Progenitor cell of endocrine pancreas (in vitro differentiated cells): ENCODE data around the gene TGFB3. TPM values are rescaled to one million over a fixed set of nuclear protein-coding genes. Genes with fewer than 3 reads are reported as not detected.
"Not testable (repeated sequence)": the region's sequence is repeated elsewhere in the genome, so short reads cannot be mapped to it uniquely, and the experiment has no call there.

Experiments
- DNase-seq: peaks from one replicate; pipeline ENCODE4 v3.0.0; 2021; ENCODE audit warnings: low spot score; ENCODE audit not compliant: unreplicated experiment
- H3K27ac Mint-ChIP-seq: 2 replicates; pipeline ENCODE4 v1.8.0; 2021; ENCODE audit warnings: mild to moderate bottlenecking, moderate library complexity, mixed read lengths
- H3K27me3 Mint-ChIP-seq: 2 replicates; pipeline ENCODE4 v1.8.0; 2021; ENCODE audit warnings: mixed read lengths
- H3K36me3 Mint-ChIP-seq: 2 replicates; pipeline ENCODE4 v1.8.0; 2022; ENCODE audit warnings: mixed read lengths; ENCODE audit not compliant: insufficient read depth
- H3K4me1 Mint-ChIP-seq: 2 replicates; pipeline ENCODE4 v1.8.0; 2021; ENCODE audit warnings: low read depth, mixed read lengths
- H3K4me3 Mint-ChIP-seq: 2 replicates; pipeline ENCODE4 v1.8.0; 2021; ENCODE audit warnings: low read depth, mild to moderate bottlenecking, moderate library complexity, mixed read lengths
- H3K9me3 Mint-ChIP-seq: 2 replicates; pipeline ENCODE4 v1.8.0; 2021; ENCODE audit warnings: low read depth, mixed read lengths
- total RNA-seq: library from RNA; stranded (reverse); gene quantifications from 2 replicates; pipeline ENCODE4 v1.2.1, GENCODE V29; 2021
- TF ChIP-seq, protein P1 (sequence below): fragments of 200-600 bp; sonication (generic); IDR thresholded peaks from one replicate; pipeline ENCODE4 v1.5.0; 2021; ENCODE audit warnings: antibody characterized with exemption, mild to moderate bottlenecking; ENCODE audit not compliant: unreplicated experiment

TGFB3 gene
- total RNA-seq, 1 donor from 2014 or later = 11.7 TPM

DNA sequence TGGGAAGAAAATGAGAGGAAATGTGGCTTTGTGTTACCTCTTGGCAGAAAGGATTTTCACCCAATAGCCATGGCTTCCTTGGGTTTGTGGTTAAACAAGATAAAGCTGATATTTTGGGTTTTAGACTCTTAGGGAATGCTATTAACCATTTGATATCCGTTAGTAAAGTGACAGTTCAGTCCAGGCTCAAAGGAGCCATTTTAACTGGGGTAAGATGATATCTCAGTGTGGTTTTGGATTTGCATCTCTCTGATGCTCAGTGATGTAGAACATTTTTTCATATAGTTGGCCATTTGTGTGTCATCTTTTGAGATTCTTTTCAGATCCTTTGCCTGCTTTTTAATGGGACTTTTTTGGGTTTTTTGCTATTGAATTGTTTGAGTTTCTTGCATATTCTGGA lies 33.9 kb upstream of the TGFB3 start:
- no peak overlapping the region for H3K27ac Mint-ChIP-seq
- DNase-seq = no peak
- peaks cover 18% of the 10 kb centered on the region for H3K9me3 Mint-ChIP-seq
- no peaks in the 10 kb centered on the region for H3K27me3 Mint-ChIP-seq
- TF ChIP-seq, protein P1, sequence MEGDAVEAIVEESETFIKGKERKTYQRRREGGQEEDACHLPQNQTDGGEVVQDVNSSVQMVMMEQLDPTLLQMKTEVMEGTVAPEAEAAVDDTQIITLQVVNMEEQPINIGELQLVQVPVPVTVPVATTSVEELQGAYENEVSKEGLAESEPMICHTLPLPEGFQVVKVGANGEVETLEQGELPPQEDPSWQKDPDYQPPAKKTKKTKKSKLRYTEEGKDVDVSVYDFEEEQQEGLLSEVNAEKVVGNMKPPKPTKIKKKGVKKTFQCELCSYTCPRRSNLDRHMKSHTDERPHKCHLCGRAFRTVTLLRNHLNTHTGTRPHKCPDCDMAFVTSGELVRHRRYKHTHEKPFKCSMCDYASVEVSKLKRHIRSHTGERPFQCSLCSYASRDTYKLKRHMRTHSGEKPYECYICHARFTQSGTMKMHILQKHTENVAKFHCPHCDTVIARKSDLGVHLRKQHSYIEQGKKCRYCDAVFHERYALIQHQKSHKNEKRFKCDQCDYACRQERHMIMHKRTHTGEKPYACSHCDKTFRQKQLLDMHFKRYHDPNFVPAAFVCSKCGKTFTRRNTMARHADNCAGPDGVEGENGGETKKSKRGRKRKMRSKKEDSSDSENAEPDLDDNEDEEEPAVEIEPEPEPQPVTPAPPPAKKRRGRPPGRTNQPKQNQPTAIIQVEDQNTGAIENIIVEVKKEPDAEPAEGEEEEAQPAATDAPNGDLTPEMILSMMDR = no peak
- H3K4me1 Mint-ChIP-seq = no peaks in the 10 kb centered on the region
- H3K36me3 Mint-ChIP-seq = peaks cover 60% of the 10 kb centered on the region
- H3K4me3 Mint-ChIP-seq = no peak overlapping the region

DNA sequence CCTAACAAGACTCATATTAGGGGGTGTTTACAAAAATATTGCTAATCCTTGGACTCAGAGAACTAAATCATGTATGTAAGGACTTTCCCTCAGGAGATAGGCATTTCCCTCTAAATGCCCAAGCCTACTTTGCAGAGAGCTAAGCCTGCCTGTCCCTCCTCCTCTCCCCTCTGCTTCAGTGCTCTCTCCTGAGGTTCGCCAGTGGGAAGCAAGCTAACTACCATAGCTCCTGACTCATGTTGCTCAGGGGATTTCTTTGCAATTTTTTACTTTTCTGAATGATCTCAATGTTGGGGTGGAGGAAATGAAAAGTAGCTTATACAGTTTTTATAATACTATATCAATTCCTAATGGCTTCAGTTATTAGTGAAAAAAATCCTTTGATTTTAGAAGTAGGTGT lies 33.4 kb upstream of the TGFB3 start:
- peaks cover 16% of the 10 kb centered on the region for H3K9me3 Mint-ChIP-seq
- no peaks in the 10 kb centered on the region for H3K4me1 Mint-ChIP-seq
- TF ChIP-seq, protein P1 = no peak
- H3K27ac Mint-ChIP-seq = no peak overlapping the region
- DNase-seq = no peak
- H3K27me3 Mint-ChIP-seq = no peaks in the 10 kb centered on the region
- H3K36me3 Mint-ChIP-seq = peaks cover 57% of the 10 kb centered on the region
- H3K4me3 Mint-ChIP-seq = no peak overlapping the region

DNA sequence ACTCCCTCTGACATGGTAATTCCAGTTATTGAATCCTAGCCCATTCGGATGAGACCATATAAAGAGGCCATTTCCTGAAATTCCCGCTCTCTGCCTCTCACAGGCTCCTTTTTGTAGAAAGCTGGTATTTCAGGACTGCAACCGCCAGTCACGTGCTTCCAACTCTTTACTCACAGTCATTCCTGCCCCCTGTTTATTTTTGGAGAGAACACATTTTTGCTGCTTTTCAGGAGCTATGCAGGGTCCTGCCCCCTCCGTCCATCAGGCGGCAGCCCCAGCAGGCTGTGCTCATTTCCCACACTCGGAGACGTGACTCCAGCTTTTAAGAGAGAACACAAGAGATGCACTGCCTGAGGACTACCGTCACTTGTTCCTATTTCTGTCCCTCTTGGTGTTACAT lies 30.6 kb upstream of the TGFB3 start:
- no peaks in the 10 kb centered on the region for H3K9me3 Mint-ChIP-seq
- H3K36me3 Mint-ChIP-seq = peaks cover 37% of the 10 kb centered on the region

DNA sequence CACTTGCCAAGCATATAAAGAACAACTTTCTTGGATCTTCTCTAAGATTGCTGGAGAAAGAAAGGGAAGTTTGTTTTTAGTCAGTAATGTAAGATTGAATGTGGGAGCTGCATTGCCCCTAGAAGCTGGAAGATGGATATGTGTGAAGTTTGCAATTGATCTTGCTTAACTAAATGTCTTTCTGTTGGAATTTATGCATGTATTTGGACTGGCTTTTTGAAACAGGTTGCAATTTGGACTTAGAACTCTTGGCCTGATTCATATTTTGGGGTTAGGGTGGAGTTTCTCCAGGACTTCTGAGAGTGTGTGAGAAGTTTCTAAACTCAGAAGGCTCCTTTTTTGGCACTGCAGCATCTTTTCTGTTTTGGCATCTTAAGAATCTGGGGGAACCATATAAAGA lies 30.1 kb upstream of the TGFB3 start:
- H3K36me3 Mint-ChIP-seq = peaks cover 36% of the 10 kb centered on the region
- H3K4me1 Mint-ChIP-seq = no peaks in the 10 kb centered on the region
- H3K27ac Mint-ChIP-seq = no peak overlapping the region
- H3K27me3 Mint-ChIP-seq = no peaks in the 10 kb centered on the region
- TF ChIP-seq, protein P1 = no peak
- H3K9me3 Mint-ChIP-seq = no peaks in the 10 kb centered on the region
- H3K4me3 Mint-ChIP-seq = no peak overlapping the region
- DNase-seq = no peak

More for the DNA sequence above, 30.6 kb upstream of the TGFB3 start:
- Mint-ChIP-seq H3K4me1 (no peaks in the 10 kb centered on the region), H3K4me3 (no peak overlapping the region), H3K27ac (no peak overlapping the region), H3K27me3 (no peaks in the 10 kb centered on the region)
- no peak for DNase-seq
- TF ChIP-seq, protein P1 = no peak

DNA sequence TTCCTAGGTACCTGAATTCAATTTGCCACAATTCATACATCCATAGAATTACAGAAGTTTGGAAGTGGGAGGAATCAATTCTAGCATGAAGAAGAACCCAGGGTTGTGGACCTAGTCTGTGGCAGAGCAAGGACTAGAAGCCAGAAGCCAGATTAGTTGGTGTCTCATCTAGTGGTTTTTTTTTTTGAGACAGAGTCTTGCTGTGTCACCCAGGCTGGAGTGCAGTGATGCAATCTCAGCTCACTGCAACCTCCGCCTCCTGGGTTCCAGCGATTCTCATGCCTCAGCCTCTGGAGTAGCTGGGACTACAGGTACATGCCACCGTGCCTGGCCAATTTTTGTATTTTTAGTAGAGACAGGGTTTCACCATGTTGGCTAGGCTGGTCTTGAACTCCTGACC lies 27.8 kb upstream of the TGFB3 start:
- H3K27ac Mint-ChIP-seq, H3K9me3 Mint-ChIP-seq, H3K27me3 Mint-ChIP-seq, H3K4me3 Mint-ChIP-seq, DNase-seq, H3K4me1 Mint-ChIP-seq: not testable (repeated sequence)
- H3K36me3 Mint-ChIP-seq = peaks cover 41% of the 10 kb centered on the region

DNA sequence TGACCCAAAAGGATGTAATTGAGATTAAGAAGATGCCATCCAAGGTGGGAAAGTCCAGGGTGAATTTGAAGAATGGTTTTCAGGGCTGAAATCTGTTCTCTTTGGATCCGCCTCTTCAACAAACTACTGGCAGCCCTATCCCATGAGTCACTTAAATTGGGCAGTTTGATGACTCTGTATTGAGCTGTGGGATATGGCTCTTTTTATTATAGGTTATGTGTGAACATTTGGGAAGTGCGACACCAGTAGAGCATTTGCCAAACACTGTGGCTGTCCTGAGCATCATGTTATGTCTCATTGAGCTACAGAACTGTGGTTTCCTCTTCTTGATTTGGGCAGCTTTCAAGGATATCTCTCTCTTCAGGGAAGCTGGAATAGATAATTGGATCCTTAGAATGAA lies 26.1 kb upstream of the TGFB3 start:
- H3K4me1 Mint-ChIP-seq = peaks cover 2% of the 10 kb centered on the region
- TF ChIP-seq, protein P1 = no peak

More for the DNA sequence above, 26.1 kb upstream of the TGFB3 start:
- H3K27ac Mint-ChIP-seq = no peak overlapping the region
- H3K27me3 Mint-ChIP-seq = no peaks in the 10 kb centered on the region
- no peak for DNase-seq
- H3K4me3 Mint-ChIP-seq = no peak overlapping the region
- H3K36me3 Mint-ChIP-seq = peaks cover 43% of the 10 kb centered on the region
- peaks cover 11% of the 10 kb centered on the region for H3K9me3 Mint-ChIP-seq
